OCI-LY7 (cell line): ENCODE results near the gene VAPB.

Source experiments
- EZH2phosphoT487 ChIP-seq: fragments of 200-600 bp; sonication (generic); IDR thresholded peaks from 2 replicates; pipeline ENCODE4 v1.6.1; 2018; ENCODE audit warnings: low read depth, borderline replicate concordance, mild to moderate bottlenecking, mixed run types, antibody characterized with exemption, low read length, moderate library complexity, mixed read lengths
- TF ChIP-seq, protein P1 (sequence below): fragments of 200-600 bp; sonication (generic); conservative IDR thresholded peaks from 2 replicates; pipeline ENCODE4 v1.5.1; 2014; ENCODE audit warnings: mild to moderate bottlenecking, antibody characterized with exemption, low read length, moderate library complexity, mixed read lengths

DNA sequence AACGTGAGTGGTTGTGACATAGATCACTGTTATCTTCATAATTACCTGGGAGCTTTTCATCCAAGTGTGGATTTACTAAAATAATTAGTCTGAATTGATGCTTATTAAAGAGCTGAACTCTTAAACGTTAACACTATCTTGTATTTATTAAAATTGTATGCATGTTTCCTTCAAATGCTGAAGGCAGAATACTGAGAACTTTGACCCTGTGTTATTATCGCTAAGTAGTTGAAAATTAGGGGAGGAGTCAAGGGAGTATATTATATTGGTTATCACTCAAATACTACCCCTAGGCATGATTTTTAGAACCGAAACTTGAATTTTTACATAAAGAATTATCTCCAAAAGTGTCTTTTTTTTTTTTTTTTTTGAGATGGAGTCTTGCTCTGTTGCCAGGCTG lies 5.8 kb downstream of the VAPB start:
- TF ChIP-seq, protein P1, sequence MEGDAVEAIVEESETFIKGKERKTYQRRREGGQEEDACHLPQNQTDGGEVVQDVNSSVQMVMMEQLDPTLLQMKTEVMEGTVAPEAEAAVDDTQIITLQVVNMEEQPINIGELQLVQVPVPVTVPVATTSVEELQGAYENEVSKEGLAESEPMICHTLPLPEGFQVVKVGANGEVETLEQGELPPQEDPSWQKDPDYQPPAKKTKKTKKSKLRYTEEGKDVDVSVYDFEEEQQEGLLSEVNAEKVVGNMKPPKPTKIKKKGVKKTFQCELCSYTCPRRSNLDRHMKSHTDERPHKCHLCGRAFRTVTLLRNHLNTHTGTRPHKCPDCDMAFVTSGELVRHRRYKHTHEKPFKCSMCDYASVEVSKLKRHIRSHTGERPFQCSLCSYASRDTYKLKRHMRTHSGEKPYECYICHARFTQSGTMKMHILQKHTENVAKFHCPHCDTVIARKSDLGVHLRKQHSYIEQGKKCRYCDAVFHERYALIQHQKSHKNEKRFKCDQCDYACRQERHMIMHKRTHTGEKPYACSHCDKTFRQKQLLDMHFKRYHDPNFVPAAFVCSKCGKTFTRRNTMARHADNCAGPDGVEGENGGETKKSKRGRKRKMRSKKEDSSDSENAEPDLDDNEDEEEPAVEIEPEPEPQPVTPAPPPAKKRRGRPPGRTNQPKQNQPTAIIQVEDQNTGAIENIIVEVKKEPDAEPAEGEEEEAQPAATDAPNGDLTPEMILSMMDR: no peak
- TF ChIP-seq EZH2phosphoT487: no peak
